GM18508 (cell line): ENCODE data around the gene LCN1.

Experiments
- ATAC-seq: cut with Tn5 transposase; IDR thresholded peaks from one replicate; pipeline ENCODE4 v1.9.1; 2021; ENCODE audit warnings: moderate number of reproducible peaks; ENCODE audit not compliant: insufficient read depth, unreplicated experiment

The LCN1 gene

GRCh38 chr9:135563039-135563476 is 41.8 kb downstream of the LCN1 start:
- no peak for ATAC-seq

GRCh38 chr9:135563858-135564257 is 42.6 kb downstream of the LCN1 start:
- no peak for ATAC-seq

GRCh38 chr9:135565141-135565628 is 43.9 kb downstream of the LCN1 start:
- no peak for ATAC-seq

- no peak for ATAC-seq
Observed at GRCh38 chr9:135565636-135566035, 44.4 kb downstream of the LCN1 start.

GRCh38 chr9:135566552-135566951 is 45.3 kb downstream of the LCN1 start:
- no peak for ATAC-seq

GRCh38 chr9:135567311-135567710 is 46.1 kb downstream of the LCN1 start:
- no peak for ATAC-seq

GRCh38 chr9:135568026-135568425 is 46.8 kb downstream of the LCN1 start:
- no peak for ATAC-seq

- ATAC-seq = no peak
Observed at GRCh38 chr9:135570456-135570855, 49.2 kb downstream of the LCN1 start.

GRCh38 chr9:135572233-135572632 is 51.0 kb downstream of the LCN1 start:
- ATAC-seq = no peak

- ATAC-seq = no peak
Observed at GRCh38 chr9:135573124-135573523, 51.9 kb downstream of the LCN1 start.

GRCh38 chr9:135574331-135574730 is 53.1 kb downstream of the LCN1 start:
- ATAC-seq = no peak

- ATAC-seq = no peak
Observed at GRCh38 chr9:135574943-135575342, 53.7 kb downstream of the LCN1 start.
